Stimulated activated CD8-positive, alpha-beta memory T cell treated with anti-CD3 and anti-CD28 coated beads, Interleukin-4, amount 100 ng/mL, for 48 hours (primary cell): ENCODE measurements around the gene PLCB2.

Source experiments
- DNase-seq: peaks from one replicate; pipeline ENCODE4 v3.0.0-alpha.2; 2020

PLCB2 gene

GRCh38 chr15:40340740-40341400, 33.1 kb upstream of the PLCB2 start, which contains the start of gene CCDC9B:
CCDC9B (minus strand) TSS chr15:40340939; CDS start chr15:40340819, 120 bp downstream.
- DNase-seq: no peak

- DNase-seq: no peak
Observed at GRCh38 chr15:40340038-40340739, 32.5 kb upstream of the PLCB2 start.

GRCh38 chr15:40339621-40339945, 31.8 kb upstream of the PLCB2 start:
- DNase-seq: no peak

GRCh38 chr15:40338921-40339620, 31.3 kb upstream of the PLCB2 start:
- DNase-seq: no peak

- peak; percentile 86 for DNase-seq
Observed at GRCh38 chr15:40338041-40338657, 30.4 kb upstream of the PLCB2 start.

- DNase-seq: no peak
Observed at GRCh38 chr15:40337597-40337996, 29.9 kb upstream of the PLCB2 start.

- peak; percentile 36 for DNase-seq
Observed at GRCh38 chr15:40336744-40337122, 29.0 kb upstream of the PLCB2 start.

- no peak for DNase-seq
Observed at GRCh38 chr15:40335938-40336743, 28.4 kb upstream of the PLCB2 start.

- no peak for DNase-seq
Observed at GRCh38 chr15:40334941-40335795, 27.4 kb upstream of the PLCB2 start.

GRCh38 chr15:40334541-40334940, 26.8 kb upstream of the PLCB2 start:
- DNase-seq: no peak

- peak; percentile 37 for DNase-seq
Observed at GRCh38 chr15:40333922-40334492, 26.3 kb upstream of the PLCB2 start.

GRCh38 chr15:40332113-40332781, 24.5 kb upstream of the PLCB2 start:
- no peak for DNase-seq

- DNase-seq: no peak
Observed at GRCh38 chr15:40331637-40332036, 23.9 kb upstream of the PLCB2 start.

GRCh38 chr15:40331026-40331425, 23.3 kb upstream of the PLCB2 start:
- DNase-seq: no peak

GRCh38 chr15:40330368-40330836, 22.7 kb upstream of the PLCB2 start:
- DNase-seq: no peak

GRCh38 chr15:40329804-40330203, 22.1 kb upstream of the PLCB2 start:
- no peak for DNase-seq

- DNase-seq: no peak
Observed at GRCh38 chr15:40328751-40329150, 21.0 kb upstream of the PLCB2 start.

- no peak for DNase-seq
Observed at GRCh38 chr15:40328176-40328575, 20.4 kb upstream of the PLCB2 start.

- DNase-seq: no peak
Observed at GRCh38 chr15:40327457-40327856, 19.7 kb upstream of the PLCB2 start.

- no peak for DNase-seq
Observed at GRCh38 chr15:40325700-40326099, 18.0 kb upstream of the PLCB2 start.

- DNase-seq: no peak
Observed at GRCh38 chr15:40325188-40325587, 17.5 kb upstream of the PLCB2 start.
